ENCODE measurements around the gene TTC33.

Gene TTC33

GRCh38 chr5:40778133-40778532 is 22.4 kb upstream of the TTC33 start:
- DNase-seq = no peak

GRCh38 chr5:40776658-40776977 is 20.9 kb upstream of the TTC33 start:
- DNase-seq = no peak

- no peak for DNase-seq
Measured at GRCh38 chr5:40775846-40776657, 20.3 kb upstream of the TTC33 start.

GRCh38 chr5:40775085-40775845 is 19.5 kb upstream of the TTC33 start:
- DNase-seq = no peak

GRCh38 chr5:40774623-40775022 is 18.9 kb upstream of the TTC33 start:
- no peak for DNase-seq

- DNase-seq = no peak
Measured at GRCh38 chr5:40770764-40771163, 15.0 kb upstream of the TTC33 start.

- no peak for DNase-seq
Measured at GRCh38 chr5:40762705-40763104, 6.9 kb upstream of the TTC33 start.

- DNase-seq = no peak
Measured at GRCh38 chr5:40757400-40757799, 1.6 kb upstream of the TTC33 start.

- DNase-seq = no peak
Measured at GRCh38 chr5:40755093-40755406, 711 bp downstream of the TTC33 start.

GRCh38 chr5:40754381-40755092 is 1.2 kb downstream of the TTC33 start:
- no peak for DNase-seq

GRCh38 chr5:40746703-40747102 is 9.1 kb downstream of the TTC33 start:
- no peak for DNase-seq

- DNase-seq = no peak
Measured at GRCh38 chr5:40743771-40744170, 12.0 kb downstream of the TTC33 start.

- DNase-seq = no peak
Measured at GRCh38 chr5:40738502-40738901, 17.3 kb downstream of the TTC33 start.

- DNase-seq = no peak
Measured at GRCh38 chr5:40736103-40736875, 19.5 kb downstream of the TTC33 start.

- no peak for DNase-seq
Measured at GRCh38 chr5:40735609-40736008, 20.2 kb downstream of the TTC33 start.

- no peak for DNase-seq
Measured at GRCh38 chr5:40734986-40735385, 20.8 kb downstream of the TTC33 start.

GRCh38 chr5:40733879-40734563 is 21.7 kb downstream of the TTC33 start:
- no peak for DNase-seq

GRCh38 chr5:40733434-40733833 is 22.3 kb downstream of the TTC33 start:
- DNase-seq = no peak

- DNase-seq = peak; percentile 19
Measured at GRCh38 chr5:40722497-40722911, 33.3 kb downstream of the TTC33 start.

GRCh38 chr5:40720069-40720468 is 35.7 kb downstream of the TTC33 start:
- DNase-seq = no peak

- no peak for DNase-seq
Measured at GRCh38 chr5:40717281-40717680, 38.5 kb downstream of the TTC33 start.

GRCh38 chr5:40716590-40716989 is 39.2 kb downstream of the TTC33 start:
- DNase-seq = no peak

- DNase-seq = no peak
Measured at GRCh38 chr5:40716000-40716399, 39.8 kb downstream of the TTC33 start.
